ENCODE measurements around the gene SLC25A12. TPM values are rescaled to one million over a fixed set of nuclear protein-coding genes. Genes with fewer than 3 reads are reported as not detected.
A peak's percentile ranks its signal among the peaks of the same experiment; 100 is the strongest.

SLC25A12 gene
- total RNA-seq, 1 donor, result 23.0 TPM

- H3K4me3 ChIP-seq (ENCODE audit: low read depth, low read length), result no peak overlapping the region
- DNase-seq (ENCODE audit: low read depth), result peak; percentile 70
- no peak for TF ChIP-seq CTCF (IDR thresholded peaks at IDR 0.05; ENCODE audit: insufficient read depth, low read length)
Observed at GRCh38 chr2:171836146-171836910, 57.7 kb downstream of the SLC25A12 start.

GRCh38 chr2:171835386-171835785, 58.7 kb downstream of the SLC25A12 start:
- DNase-seq (ENCODE audit: low read depth), result no peak
- no peak overlapping the region for H3K4me3 ChIP-seq (ENCODE audit: low read depth, low read length)
- no peak for TF ChIP-seq CTCF (IDR thresholded peaks at IDR 0.05; ENCODE audit: insufficient read depth, low read length)

GRCh38 chr2:171834286-171834685, 59.8 kb downstream of the SLC25A12 start:
- TF ChIP-seq CTCF (IDR thresholded peaks at IDR 0.05; ENCODE audit: insufficient read depth, low read length), result no peak
- DNase-seq (ENCODE audit: low read depth), result no peak

GRCh38 chr2:171832489-171832888, 61.6 kb downstream of the SLC25A12 start:
- no peak for TF ChIP-seq CTCF (IDR thresholded peaks at IDR 0.05; ENCODE audit: insufficient read depth, low read length)
- no peak for DNase-seq (ENCODE audit: low read depth)
- H3K4me3 ChIP-seq (ENCODE audit: low read depth, low read length), result no peak overlapping the region

More at GRCh38 chr2:171834286-171834685, 59.8 kb downstream of the SLC25A12 start:
- no peak overlapping the region for H3K4me3 ChIP-seq (ENCODE audit: low read depth, low read length)

GRCh38 chr2:171830039-171830438, 64.0 kb downstream of the SLC25A12 start:
- no peak overlapping the region for H3K4me3 ChIP-seq (ENCODE audit: low read depth, low read length)
- TF ChIP-seq CTCF (IDR thresholded peaks at IDR 0.05; ENCODE audit: insufficient read depth, low read length), result no peak
- DNase-seq (ENCODE audit: low read depth), result no peak

- H3K4me3 ChIP-seq (ENCODE audit: low read depth, low read length), result no peak overlapping the region
- TF ChIP-seq CTCF (IDR thresholded peaks at IDR 0.05; ENCODE audit: insufficient read depth, low read length), result no peak
- DNase-seq (ENCODE audit: low read depth), result peak; percentile 69
Observed at GRCh38 chr2:171824086-171824485, 70.0 kb downstream of the SLC25A12 start.

All from fibroblast of the aortic adventitia (primary cell).